Mammary epithelial cell (primary cell): ENCODE data around the gene SCAPER.

Source experiments
- CTCF ChIP-seq, 2 donors: IDR thresholded peaks in 1 of 2; conservative IDR thresholded peaks in 1 of 2; 2 replicates each; pipeline ENCODE4 v1.5.1; 2011 to 2012; ENCODE audit warnings: inconsistent platforms in 2 of 2, low read length in 2 of 2, mild to moderate bottlenecking in 2 of 2, control low read depth in 1 of 2, low read depth in 1 of 2; ENCODE audit not compliant: insufficient read depth in 1 of 2; ENCODE audit errors: extremely low read depth in 1 of 2
- EZH2 ChIP-seq: IDR thresholded peaks from 2 replicates; pipeline ENCODE4 v1.6.1; 2012; ENCODE audit warnings: low read length, inconsistent platforms, borderline replicate concordance

DNA sequence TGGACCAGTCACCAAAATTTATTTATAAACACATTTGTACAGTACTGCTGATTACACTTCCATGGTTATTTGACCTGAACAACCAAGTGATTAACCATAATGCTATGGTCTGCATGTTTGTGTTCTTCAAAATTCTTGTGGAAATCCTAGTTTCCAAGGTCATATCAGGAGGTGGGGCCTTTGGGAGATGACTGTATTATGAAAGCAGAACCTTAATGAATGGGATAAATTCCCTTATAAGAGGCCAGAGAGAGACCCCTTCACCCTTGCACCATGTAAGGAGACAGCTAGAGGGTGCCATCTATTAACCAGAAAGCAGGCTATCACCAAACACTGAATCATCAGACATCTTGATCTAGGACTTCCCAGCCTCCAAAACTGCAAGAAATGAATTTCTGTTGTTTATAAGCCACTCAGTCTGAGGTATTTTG lies 1.9 kb downstream of the SCAPER start:
- TF ChIP-seq CTCF (conservative IDR thresholded peaks at IDR 0.05 in 1 of 2, IDR thresholded peaks at IDR 0.05 in 1 of 2; ENCODE audit: extremely low read depth in 1 of 2, insufficient read depth in 1 of 2, low read depth in 1 of 2, low read length in 2 of 2) (peak; percentile 28 to 53), EZH2 (no peak)
